Renal cortex interstitium (tissue), 11 donors: ENCODE measurements around the gene SMARCC2. TPM values are rescaled to one million over a fixed set of nuclear protein-coding genes. Genes with fewer than 3 reads are reported as not detected.

Experiments
- DNase-seq, 11 donors: peaks; one replicate each; pipeline ENCODE4 v3.0.0-alpha.2; 2013; ENCODE audit warnings: low read depth in 9 of 11, low spot score in 4 of 11; ENCODE audit errors: extremely low read depth in 1 of 11
- polyA plus RNA-seq, 3 donors: library from polyadenylated mRNA; unstranded; fragments of 120-200 nt; gene quantifications; one replicate each; pipeline ENCODE4 v1.2.1, GENCODE V29; 2013; ENCODE audit not compliant: insufficient read length in 3 of 3

The SMARCC2 gene
- polyA plus RNA-seq, 3 donors: 130 to 141 (median 134) TPM

DNA sequence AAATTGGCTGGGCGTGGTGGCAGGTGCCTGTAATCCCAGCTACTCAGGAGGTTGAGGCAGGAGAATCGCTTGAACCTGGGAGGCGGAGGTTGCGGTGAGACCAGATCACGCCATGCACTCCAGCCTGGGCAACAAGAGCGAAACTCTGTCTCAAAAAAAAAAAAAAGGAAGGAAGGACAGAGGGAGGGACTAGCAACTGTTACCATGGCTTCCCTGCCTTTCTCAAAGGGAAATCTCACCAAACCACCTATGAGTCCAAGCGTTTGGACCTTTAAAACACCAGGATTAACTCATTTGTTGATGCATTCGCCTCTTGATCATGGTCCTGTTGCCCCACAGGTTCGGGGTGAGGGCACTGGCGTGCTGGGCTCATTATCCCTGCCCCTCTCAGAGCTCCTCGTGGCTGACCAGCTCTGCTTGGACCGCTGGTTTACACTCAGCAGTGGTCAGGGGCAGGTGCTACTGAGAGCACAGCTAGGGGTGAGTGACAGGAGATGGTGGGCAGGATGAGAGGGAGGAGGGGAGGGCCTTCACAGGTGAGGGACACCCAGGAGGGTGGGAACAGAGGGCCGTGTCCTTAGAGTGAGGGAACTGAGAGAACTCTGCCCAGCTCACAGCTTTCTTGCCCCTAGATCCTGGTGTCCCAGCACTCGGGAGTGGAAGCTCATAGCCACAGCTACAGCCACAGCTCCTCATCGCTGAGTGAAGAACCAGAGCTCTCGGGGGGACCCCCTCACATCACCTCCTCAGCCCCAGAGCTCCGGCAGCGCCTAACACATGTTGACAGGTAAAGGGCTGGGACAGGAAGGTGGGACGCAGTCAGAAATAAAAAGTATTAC is 47.1 kb downstream of the SMARCC2 start:
- no peak for DNase-seq

GRCh38 chr12:56137853-56138571 is 51.3 kb downstream of the SMARCC2 start:
- DNase-seq: no peak

DNA sequence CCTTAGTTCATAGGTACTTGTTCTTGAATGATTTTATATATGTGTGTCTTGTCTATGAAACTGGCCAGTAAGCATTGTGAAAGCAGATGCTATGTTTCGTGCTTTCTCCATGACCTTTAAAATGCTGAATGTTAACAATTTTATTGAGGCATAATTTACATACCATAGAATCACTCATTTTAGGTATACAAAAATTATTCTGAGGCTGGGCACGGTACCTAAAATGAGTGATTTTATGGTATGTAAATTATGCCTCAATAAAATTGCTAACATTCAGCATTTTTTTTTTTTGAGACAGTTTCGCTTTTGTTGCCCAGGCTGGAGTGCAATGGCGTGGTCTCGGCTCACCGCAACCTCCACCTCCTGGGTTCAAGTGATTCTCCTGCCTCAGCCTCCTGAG is 54.4 kb downstream of the SMARCC2 start:
- no peak for DNase-seq

DNA sequence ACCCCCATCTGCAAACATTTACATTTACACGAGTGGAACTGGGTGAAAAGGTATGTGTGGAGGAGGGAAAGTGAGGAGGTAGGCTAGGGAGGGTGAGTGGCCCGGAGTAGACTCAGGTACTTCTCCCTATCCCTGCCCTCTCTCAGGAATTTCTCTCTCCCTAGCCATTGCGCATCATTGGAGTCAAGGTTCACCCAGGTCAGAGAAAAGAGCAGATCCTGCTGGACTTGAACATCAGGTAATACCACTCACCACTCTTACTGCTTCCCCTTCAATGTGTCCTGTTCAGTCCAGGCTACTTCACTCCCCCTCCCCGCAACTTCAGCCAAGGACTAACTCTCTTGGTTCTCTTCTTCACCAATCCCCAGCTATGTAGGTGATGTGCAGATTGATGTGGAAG is 58.4 kb downstream of the SMARCC2 start:
- no peak for DNase-seq

DNA sequence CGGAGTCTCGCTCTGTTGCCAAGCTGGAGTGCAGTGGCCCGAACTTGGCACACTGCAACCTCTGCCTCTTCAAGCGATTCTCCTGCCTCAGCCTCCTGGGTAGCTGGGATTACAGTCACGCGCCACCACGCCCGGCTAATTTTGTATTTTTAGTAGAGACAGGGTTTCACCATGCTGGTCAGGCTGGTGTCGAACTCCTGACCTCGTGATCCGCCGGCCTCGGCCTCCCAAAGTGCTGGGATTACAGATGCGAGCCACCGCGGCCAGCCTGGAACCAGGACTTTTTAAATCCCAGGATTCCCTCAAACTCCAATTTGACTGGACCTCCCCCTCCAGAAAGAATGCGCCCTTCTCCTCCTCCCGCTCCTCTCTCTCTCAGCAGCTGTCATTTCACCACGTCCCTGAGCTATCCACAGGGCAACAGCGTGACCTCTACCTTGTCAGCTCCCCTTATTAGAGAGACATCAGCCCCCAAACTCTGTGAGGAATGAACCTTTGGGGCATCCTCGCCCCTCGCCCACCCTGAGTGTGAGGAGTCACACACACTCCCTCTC is 59.3 kb downstream of the SMARCC2 start:
- no peak for DNase-seq

GRCh38 chr12:56129206-56129941 is 59.9 kb downstream of the SMARCC2 start:
- no peak for DNase-seq

GRCh38 chr12:56128670-56129205 is 60.5 kb downstream of the SMARCC2 start:
- DNase-seq: no peak

DNA sequence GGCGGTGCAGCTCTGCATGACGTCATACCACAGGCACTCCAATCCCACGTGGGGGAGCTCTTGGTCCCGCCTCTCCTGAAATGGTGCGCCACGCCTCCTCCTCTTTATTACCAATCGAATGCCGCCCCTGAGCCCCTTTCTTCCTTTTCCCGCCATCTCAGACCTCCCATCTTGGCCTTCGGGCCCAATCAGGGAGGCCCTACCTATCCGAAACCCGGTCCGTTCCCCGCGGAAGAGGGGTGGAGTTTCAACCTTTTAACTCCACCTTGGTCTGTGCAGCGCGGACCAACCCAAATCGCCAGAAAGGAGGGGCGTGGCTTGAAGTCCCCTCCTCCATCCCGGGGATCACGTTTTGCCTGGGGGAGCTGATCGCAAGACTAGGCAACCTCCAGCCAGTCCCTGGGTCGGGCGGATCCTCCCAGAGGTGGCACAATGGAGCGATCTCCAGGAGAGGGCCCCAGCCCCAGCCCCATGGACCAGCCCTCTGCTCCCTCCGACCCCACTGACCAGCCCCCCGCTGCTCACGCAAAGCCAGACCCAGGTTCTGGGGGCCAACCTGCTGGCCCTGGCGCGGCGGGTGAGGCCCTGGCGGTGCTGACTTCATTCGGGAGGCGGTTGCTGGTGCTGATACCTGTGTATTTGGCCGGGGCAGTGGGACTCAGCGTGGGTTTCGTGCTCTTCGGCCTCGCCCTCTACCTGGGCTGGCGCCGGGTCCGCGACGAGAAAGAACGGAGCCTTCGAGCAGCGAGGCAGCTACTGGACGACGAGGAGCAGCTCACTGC is 61.2 kb downstream of the SMARCC2 start, which contains the start of gene ESYT1:
TSS of gene ESYT1 (plus strand) at position 380 of the 782 bp plus-strand sequence. CDS start at position 433, 53 bp downstream.
- DNase-seq: peak; percentile 96 to 100 (median 99)

- no peak for DNase-seq
Measured at GRCh38 chr12:56127485-56127887, 61.8 kb downstream of the SMARCC2 start.

DNA sequence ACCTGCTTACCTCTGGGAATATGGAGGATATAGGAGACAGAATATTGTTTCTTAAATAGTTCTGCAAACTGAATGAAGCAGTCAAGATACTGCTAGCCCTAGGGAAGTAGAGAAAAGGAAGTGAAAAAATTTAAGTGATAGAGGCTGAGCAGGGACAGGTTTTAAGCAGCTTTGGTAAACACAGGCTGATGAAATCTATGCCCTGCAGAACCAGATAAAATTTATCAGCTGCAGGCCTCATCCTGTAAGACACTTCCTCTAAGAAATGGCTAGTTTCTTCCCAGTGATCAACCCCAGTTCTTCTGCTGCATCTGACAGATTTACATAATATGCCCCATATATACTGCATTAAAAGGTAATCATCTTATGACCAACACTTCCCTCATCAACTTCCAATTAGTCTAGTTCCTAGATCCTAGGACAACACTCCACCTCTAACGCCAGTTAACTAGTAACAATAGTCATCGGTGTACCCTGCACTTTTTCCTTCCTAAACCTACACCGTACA is 62.5 kb downstream of the SMARCC2 start:
- DNase-seq: no peak

GRCh38 chr12:56124133-56124532 is 65.2 kb downstream of the SMARCC2 start:
- no peak for DNase-seq

DNA sequence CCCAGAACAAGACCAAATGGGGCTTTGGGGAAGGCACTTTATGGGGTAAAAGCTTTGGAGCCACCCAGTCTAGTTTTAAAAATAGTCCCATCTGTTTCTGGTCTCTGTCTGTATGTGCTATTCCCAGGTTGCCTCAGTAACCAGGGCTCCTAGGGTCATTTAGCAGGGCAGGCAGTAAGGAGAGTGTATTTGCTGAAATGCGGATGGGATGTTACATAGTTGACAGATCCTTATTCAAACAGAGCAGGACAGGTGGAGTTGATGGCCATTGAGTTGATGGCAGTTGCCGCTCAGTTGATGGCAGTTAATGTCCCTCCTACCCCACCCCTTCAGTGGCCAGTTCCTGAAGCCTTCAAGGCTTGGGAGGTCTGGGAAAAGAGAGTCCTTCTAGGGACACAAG is 66.6 kb downstream of the SMARCC2 start:
- no peak for DNase-seq

DNA sequence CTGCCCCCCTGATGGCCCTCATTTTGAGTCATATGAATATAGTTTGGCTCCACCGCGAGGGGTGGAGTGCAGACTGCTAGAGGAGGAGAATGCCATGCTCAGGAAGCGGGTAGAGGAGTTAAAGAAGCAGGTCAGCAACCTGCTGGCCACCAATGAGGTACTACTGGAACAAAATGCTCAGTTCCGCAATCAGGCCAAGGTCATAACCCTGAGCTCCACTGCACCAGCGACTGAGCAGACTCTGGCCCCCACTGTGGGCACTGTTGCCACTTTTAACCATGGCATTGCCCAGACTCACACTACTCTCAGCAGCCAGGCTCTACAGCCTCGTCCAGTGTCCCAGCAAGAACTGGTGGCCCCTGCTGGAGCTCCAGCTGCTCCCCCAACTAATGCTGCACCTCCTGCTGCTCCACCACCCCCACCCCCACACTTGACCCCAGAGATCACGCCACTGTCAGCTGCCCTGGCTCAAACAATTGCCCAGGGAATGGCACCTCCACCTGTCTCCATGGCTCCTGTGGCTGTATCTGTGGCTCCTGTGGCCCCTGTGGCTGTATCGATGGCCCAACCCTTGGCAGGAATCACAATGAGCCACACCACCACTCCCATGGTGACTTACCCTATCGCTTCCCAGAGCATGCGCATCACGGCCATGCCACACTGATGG is 67.9 kb downstream of the SMARCC2 start:
- no peak for DNase-seq

- no peak for DNase-seq
Measured at GRCh38 chr12:56120158-56120846, 69.0 kb downstream of the SMARCC2 start.

DNA sequence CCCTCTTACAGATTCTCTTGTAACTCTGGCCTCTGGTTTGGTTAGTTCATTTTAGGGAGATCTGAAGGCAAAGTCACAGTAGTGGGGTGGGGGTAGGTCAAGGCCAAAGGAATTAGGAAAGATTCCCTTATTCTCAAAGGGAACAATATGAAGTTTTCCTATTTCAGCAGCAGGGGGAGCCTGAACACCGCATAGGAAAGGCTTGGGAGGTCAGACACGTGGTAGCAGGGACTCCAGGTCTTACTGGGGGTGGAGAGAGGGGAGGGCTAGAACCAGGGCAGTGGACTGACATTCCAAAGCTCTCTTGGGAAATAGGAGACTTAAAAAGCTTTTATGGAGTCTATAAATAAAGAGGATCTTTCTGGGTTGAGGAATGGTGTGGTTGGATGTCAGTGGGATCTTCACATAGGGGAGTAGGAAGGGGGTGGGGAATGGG is 69.9 kb downstream of the SMARCC2 start:
- DNase-seq: peak in 8 of 11 donors; percentile 70 to 93 (median 84)

DNA sequence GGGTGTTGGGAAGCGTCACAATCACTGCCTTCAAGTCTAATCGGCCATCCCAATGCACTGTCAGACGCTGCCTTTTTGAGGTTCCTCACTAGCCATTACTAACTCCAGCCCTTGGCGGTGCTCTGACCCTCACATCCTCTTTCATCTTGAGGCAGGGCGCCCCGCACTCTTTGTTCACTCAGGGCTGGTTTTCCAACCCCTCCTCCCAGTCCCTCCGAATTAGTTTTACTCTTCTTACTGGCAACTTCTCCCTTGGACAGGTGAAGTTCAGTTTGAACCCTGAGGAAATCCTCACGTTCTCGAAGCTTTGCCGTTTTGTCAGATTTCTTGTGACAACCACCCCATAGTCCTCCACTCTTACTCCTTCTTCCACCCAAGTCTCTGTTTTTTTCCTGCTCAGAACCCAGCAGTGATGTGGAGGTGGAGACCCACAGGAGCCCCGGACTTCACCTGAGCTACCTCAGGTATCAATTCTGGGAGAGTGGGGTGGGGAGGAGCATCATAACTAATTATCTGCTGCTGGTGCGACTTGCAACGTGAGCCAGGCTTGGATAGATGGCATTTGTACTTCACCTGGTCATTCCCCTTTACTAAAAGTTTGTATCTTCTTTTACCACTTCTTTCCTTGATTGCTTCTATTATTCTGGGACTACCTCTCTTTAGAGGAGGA is 70.5 kb downstream of the SMARCC2 start:
- DNase-seq: no peak
